PFSK-1 (cell line): Measurements from ENCODE around the gene LSAMP.

Source experiments
- FOXP2 ChIP-seq: optimal IDR thresholded peaks from 2 replicates; pipeline ENCODE3; 2011; ENCODE audit warnings: borderline replicate concordance, control low read depth, inconsistent platforms; ENCODE audit not compliant: insufficient read depth; ENCODE audit errors: extremely low read length, extremely low read depth
- POLR2AphosphoS5 ChIP-seq: IDR thresholded peaks from 2 replicates; pipeline ENCODE4 v1.6.1; 2012; ENCODE audit warnings: low read depth, mild to moderate bottlenecking, control low read depth, low read length, moderate library complexity
- REST ChIP-seq, 2 experiments: IDR thresholded peaks; 2 replicates each; pipeline versions ENCODE4 v1.6.1 to v1.8.0; 2011 to 2012; ENCODE audit warnings: low read depth in 2 of 2, low read length in 2 of 2, control low read depth in 1 of 2, inconsistent platforms in 1 of 2, mild to moderate bottlenecking in 1 of 2, moderate library complexity in 1 of 2; ENCODE audit not compliant: insufficient read depth in 1 of 2
- SIN3A ChIP-seq: IDR thresholded peaks from 2 replicates; pipeline ENCODE4 v1.6.1; 2012; ENCODE audit warnings: mild to moderate bottlenecking, low read length, moderate library complexity, borderline replicate concordance; ENCODE audit not compliant: insufficient read depth
- TAF1 ChIP-seq: IDR thresholded peaks from 2 replicates; pipeline ENCODE4 v1.6.1; 2012; ENCODE audit warnings: low read length, control low read depth, borderline replicate concordance; ENCODE audit not compliant: insufficient read depth

GRCh38 chr3:116198087-116198486 is 247.2 kb downstream of the LSAMP start:
- TF ChIP-seq POLR2AphosphoS5 (no peak), REST (IDR thresholded peaks at IDR 0.05; ENCODE audit: insufficient read depth in 1 of 2, low read depth in 2 of 2, low read length in 2 of 2) (no peak), TAF1 (no peak), SIN3A (no peak), FOXP2 (no peak)
